ENCODE data around the gene PRAMEF5.
"Not testable (repeated sequence)": the region's sequence is repeated elsewhere in the genome, so short reads cannot be mapped to it uniquely, and the experiment has no call there.

DNA sequence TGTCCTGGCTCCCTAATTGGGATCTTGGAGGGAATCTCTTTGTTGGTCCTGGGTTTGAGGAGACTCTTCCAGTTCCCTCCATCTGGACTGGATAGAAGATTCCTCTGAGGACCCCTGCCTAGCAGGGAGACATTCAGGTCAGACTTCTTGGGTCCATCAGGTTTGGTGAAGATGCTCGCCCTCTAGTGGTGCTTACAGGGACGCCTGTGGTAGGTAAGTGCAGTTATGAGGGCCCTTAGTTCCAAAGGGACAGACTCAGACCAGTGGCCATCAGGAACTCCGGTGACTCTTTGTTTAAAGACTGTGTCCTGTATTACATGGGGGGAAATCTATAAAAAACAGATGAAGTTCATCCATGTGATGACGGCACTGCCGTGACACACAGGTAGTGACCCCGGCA, 23.0 kb downstream of the PRAMEF5 start:
- TF ChIP-seq TOX (CRISPR knock-in tag; IDR thresholded peaks at IDR 0.05; ENCODE audit: borderline replicate concordance); ARNTL (CRISPR knock-in tag; IDR thresholded peaks at IDR 0.05; ENCODE audit: borderline replicate concordance, low read depth); OSR1 (CRISPR knock-in tag; IDR thresholded peaks at IDR 0.05); ZFP3 (CRISPR knock-in tag; IDR thresholded peaks at IDR 0.05); BACH2 (CRISPR knock-in tag; IDR thresholded peaks at IDR 0.05; ENCODE audit: borderline replicate concordance); ZFP30 (CRISPR knock-in tag; IDR thresholded peaks at IDR 0.05); GLIS3 (CRISPR knock-in tag; IDR thresholded peaks at IDR 0.05); ZC3H10 (CRISPR knock-in tag; IDR thresholded peaks at IDR 0.05); ISL1 (CRISPR knock-in tag; IDR thresholded peaks at IDR 0.05): not testable (repeated sequence)
- TF ChIP-seq, protein P1, sequence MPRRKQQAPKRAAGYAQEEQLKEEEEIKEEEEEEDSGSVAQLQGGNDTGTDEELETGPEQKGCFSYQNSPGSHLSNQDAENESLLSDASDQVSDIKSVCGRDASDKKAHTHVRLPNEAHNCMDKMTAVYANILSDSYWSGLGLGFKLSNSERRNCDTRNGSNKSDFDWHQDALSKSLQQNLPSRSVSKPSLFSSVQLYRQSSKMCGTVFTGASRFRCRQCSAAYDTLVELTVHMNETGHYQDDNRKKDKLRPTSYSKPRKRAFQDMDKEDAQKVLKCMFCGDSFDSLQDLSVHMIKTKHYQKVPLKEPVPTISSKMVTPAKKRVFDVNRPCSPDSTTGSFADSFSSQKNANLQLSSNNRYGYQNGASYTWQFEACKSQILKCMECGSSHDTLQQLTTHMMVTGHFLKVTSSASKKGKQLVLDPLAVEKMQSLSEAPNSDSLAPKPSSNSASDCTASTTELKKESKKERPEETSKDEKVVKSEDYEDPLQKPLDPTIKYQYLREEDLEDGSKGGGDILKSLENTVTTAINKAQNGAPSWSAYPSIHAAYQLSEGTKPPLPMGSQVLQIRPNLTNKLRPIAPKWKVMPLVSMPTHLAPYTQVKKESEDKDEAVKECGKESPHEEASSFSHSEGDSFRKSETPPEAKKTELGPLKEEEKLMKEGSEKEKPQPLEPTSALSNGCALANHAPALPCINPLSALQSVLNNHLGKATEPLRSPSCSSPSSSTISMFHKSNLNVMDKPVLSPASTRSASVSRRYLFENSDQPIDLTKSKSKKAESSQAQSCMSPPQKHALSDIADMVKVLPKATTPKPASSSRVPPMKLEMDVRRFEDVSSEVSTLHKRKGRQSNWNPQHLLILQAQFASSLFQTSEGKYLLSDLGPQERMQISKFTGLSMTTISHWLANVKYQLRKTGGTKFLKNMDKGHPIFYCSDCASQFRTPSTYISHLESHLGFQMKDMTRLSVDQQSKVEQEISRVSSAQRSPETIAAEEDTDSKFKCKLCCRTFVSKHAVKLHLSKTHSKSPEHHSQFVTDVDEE (CRISPR knock-in tag; IDR thresholded peaks at IDR 0.05) = not testable (repeated sequence)
- TF ChIP-seq, protein P2, sequence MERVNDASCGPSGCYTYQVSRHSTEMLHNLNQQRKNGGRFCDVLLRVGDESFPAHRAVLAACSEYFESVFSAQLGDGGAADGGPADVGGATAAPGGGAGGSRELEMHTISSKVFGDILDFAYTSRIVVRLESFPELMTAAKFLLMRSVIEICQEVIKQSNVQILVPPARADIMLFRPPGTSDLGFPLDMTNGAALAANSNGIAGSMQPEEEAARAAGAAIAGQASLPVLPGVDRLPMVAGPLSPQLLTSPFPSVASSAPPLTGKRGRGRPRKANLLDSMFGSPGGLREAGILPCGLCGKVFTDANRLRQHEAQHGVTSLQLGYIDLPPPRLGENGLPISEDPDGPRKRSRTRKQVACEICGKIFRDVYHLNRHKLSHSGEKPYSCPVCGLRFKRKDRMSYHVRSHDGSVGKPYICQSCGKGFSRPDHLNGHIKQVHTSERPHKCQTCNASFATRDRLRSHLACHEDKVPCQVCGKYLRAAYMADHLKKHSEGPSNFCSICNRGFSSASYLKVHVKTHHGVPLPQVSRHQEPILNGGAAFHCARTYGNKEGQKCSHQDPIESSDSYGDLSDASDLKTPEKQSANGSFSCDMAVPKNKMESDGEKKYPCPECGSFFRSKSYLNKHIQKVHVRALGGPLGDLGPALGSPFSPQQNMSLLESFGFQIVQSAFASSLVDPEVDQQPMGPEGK (CRISPR knock-in tag; IDR thresholded peaks at IDR 0.05; ENCODE audit: borderline replicate concordance) = not testable (repeated sequence)
- TF ChIP-seq, protein P3, sequence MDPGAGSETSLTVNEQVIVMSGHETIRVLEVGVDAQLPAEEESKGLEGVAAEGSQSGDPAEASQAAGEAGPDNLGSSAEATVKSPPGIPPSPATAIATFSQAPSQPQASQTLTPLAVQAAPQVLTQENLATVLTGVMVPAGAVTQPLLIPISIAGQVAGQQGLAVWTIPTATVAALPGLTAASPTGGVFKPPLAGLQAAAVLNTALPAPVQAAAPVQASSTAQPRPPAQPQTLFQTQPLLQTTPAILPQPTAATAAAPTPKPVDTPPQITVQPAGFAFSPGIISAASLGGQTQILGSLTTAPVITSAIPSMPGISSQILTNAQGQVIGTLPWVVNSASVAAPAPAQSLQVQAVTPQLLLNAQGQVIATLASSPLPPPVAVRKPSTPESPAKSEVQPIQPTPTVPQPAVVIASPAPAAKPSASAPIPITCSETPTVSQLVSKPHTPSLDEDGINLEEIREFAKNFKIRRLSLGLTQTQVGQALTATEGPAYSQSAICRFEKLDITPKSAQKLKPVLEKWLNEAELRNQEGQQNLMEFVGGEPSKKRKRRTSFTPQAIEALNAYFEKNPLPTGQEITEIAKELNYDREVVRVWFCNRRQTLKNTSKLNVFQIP (CRISPR knock-in tag; IDR thresholded peaks at IDR 0.05; ENCODE audit: borderline replicate concordance, low read depth) = not testable (repeated sequence)
- TF ChIP-seq, protein P4, sequence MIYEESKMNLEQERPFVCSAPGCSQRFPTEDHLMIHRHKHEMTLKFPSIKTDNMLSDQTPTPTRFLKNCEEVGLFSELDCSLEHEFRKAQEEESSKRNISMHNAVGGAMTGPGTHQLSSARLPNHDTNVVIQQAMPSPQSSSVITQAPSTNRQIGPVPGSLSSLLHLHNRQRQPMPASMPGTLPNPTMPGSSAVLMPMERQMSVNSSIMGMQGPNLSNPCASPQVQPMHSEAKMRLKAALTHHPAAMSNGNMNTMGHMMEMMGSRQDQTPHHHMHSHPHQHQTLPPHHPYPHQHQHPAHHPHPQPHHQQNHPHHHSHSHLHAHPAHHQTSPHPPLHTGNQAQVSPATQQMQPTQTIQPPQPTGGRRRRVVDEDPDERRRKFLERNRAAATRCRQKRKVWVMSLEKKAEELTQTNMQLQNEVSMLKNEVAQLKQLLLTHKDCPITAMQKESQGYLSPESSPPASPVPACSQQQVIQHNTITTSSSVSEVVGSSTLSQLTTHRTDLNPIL (CRISPR knock-in tag; IDR thresholded peaks at IDR 0.05; ENCODE audit: low read depth) = not testable (repeated sequence)

Data from SK-N-SH treated with all-trans-retinoic acid at 6 μM for 48 hours (cell line).